Stimulated activated CD4-positive, alpha-beta T cell treated with anti-CD3 and anti-CD28 coated beads, TNF-alpha, amount 100 ng/mL, for 48 hours (primary cell): ENCODE measurements around the gene SLC5A7.

Experiments
- DNase-seq, 3 donors: peaks; one replicate each; pipeline ENCODE4 v3.0.0-alpha.2; 2020; ENCODE audit warnings: low read depth in 3 of 3

Gene SLC5A7

GRCh38 chr2:107986278-107987217 is at the start of gene SLC5A7:
SLC5A7 (plus strand) TSS chr2:107986524; CDS start chr2:107988156, 1,632 bp downstream.
- DNase-seq, result no peak

GRCh38 chr2:107961395-107961794 is 24.9 kb upstream of the SLC5A7 start:
- no peak for DNase-seq

GRCh38 chr2:107964185-107964584 is 22.1 kb upstream of the SLC5A7 start:
- DNase-seq, result no peak

GRCh38 chr2:107984707-107985106 is 1.6 kb upstream of the SLC5A7 start:
- DNase-seq, result no peak

- DNase-seq, result no peak
Observed at GRCh38 chr2:107988108-107988507, 1.8 kb downstream of the SLC5A7 start.

- DNase-seq, result no peak
Observed at GRCh38 chr2:107989445-107989844, 3.1 kb downstream of the SLC5A7 start.

GRCh38 chr2:107990718-107991117 is 4.4 kb downstream of the SLC5A7 start:
- DNase-seq, result no peak

GRCh38 chr2:107992069-107992468 is 5.7 kb downstream of the SLC5A7 start:
- DNase-seq, result no peak

GRCh38 chr2:107999158-107999557 is 12.8 kb downstream of the SLC5A7 start:
- no peak for DNase-seq

- DNase-seq, result no peak
Observed at GRCh38 chr2:108010912-108011591, 24.7 kb downstream of the SLC5A7 start.

- no peak for DNase-seq
Observed at GRCh38 chr2:108013305-108013704, 27.0 kb downstream of the SLC5A7 start.

GRCh38 chr2:108022628-108023027 is 36.3 kb downstream of the SLC5A7 start:
- no peak for DNase-seq

- no peak for DNase-seq
Observed at GRCh38 chr2:108023776-108024175, 37.5 kb downstream of the SLC5A7 start.

GRCh38 chr2:108026092-108026794 is 39.9 kb downstream of the SLC5A7 start:
- DNase-seq, result no peak

GRCh38 chr2:108029496-108029895 is 43.2 kb downstream of the SLC5A7 start:
- no peak for DNase-seq

- DNase-seq, result no peak
Observed at GRCh38 chr2:108029912-108030311, 43.6 kb downstream of the SLC5A7 start.

- DNase-seq, result no peak
Observed at GRCh38 chr2:108031471-108031941, 45.2 kb downstream of the SLC5A7 start.

- DNase-seq, result no peak
Observed at GRCh38 chr2:108034843-108035242, 48.5 kb downstream of the SLC5A7 start.

GRCh38 chr2:108048752-108049151 is 62.4 kb downstream of the SLC5A7 start:
- no peak for DNase-seq

- no peak for DNase-seq
Observed at GRCh38 chr2:108058576-108059137, 72.3 kb downstream of the SLC5A7 start.

- DNase-seq, result no peak
Observed at GRCh38 chr2:108061439-108062042, 75.2 kb downstream of the SLC5A7 start.
